GM12878 (cell line): ENCODE data around the gene BRD2. TPM values are rescaled to one million over a fixed set of nuclear protein-coding genes. Genes with fewer than 3 reads are reported as not detected.

Source experiments
- BMI1 ChIP-seq: fragments of 450-650 bp; IDR thresholded peaks from 2 replicates; pipeline ENCODE4 v1.6.1; 2016; ENCODE audit warnings: mild to moderate bottlenecking, moderate library complexity, borderline replicate concordance
- CBX3 ChIP-seq: fragments of 200-600 bp; sonication (generic); IDR thresholded peaks from 2 replicates; pipeline ENCODE4 v1.6.1; 2016; ENCODE audit warnings: low read depth, borderline replicate concordance
- EP300 ChIP-seq, 2 experiments: fragments of 150-350 bp in 1 of 2; IDR thresholded peaks; 2 replicates each; pipeline ENCODE4 v1.6.1; 2011 to 2012; ENCODE audit warnings: low read depth in 2 of 2, low read length in 2 of 2, borderline replicate concordance in 1 of 2, improper control_type of control experiment in 1 of 2, inconsistent platforms in 1 of 2; ENCODE audit not compliant: control insufficient read depth in 1 of 2
- IKZF2 ChIP-seq, 2 experiments: fragments of 450-650 bp; IDR thresholded peaks; 2 replicates each; pipeline ENCODE4 v1.6.1; 2017; ENCODE audit warnings: mild to moderate bottlenecking in 2 of 2, moderate library complexity in 2 of 2
- LARP7 ChIP-seq: fragments of 450-650 bp; IDR thresholded peaks from 2 replicates; pipeline ENCODE4 v1.6.1; 2017; ENCODE audit warnings: mild to moderate bottlenecking
- MTA3 ChIP-seq: IDR thresholded peaks from 2 replicates; pipeline ENCODE4 v1.6.1; 2012; ENCODE audit warnings: low read length, inconsistent platforms, borderline replicate concordance
- NR2C1 ChIP-seq: fragments of 450-650 bp; IDR thresholded peaks from 2 replicates; pipeline ENCODE4 v1.6.1; 2017; ENCODE audit warnings: antibody characterized with exemption, mild to moderate bottlenecking, moderate library complexity
- POU2F2 ChIP-seq: IDR thresholded peaks from 3 replicates; pipeline ENCODE4 v1.6.1; 2011; ENCODE audit warnings: low read depth, mild to moderate bottlenecking, low read length, borderline replicate concordance
- SMC3 ChIP-seq: IDR thresholded peaks from 2 replicates; pipeline ENCODE4 v1.6.1; 2011; ENCODE audit warnings: low read length, improper control_type of control experiment, borderline replicate concordance
- YY1 ChIP-seq: IDR thresholded peaks from 2 replicates; pipeline ENCODE4 v1.6.1; 2011; ENCODE audit warnings: low read depth, mild to moderate bottlenecking, low read length
- ZBED1 ChIP-seq: IDR thresholded peaks from 2 replicates; pipeline ENCODE4 v1.6.1; 2016; ENCODE audit warnings: borderline replicate concordance
- ZNF622 ChIP-seq: fragments of 450-650 bp; IDR thresholded peaks from 2 replicates; pipeline ENCODE4 v1.6.1; 2017; ENCODE audit warnings: mild to moderate bottlenecking, inconsistent platforms
- polyA plus RNA-seq, 11 experiments: library from polyadenylated mRNA; depleted of rRNA in 4 of 11; unstranded in 6 of 11; stranded (reverse) in 5 of 11; fragments of >200 nt; fragmentation: Nextera tagmentation in 4 of 11; fragmentation: Illumina TruSeq in 1 of 11; extraction: Ambion mirVana in 4 of 11; extraction: Trizol in 1 of 11; gene quantifications; 1 replicate in 1 of 11; 2 replicates in 10 of 11; pipeline versions ENCODE4 v1.2.1 to v1.2.3, GENCODE V29; 2011 to 2016; ENCODE audit warnings: inconsistent platforms in 2 of 11, missing spikeins in 2 of 11, low read depth in 1 of 11
- total RNA-seq, 4 experiments: library from RNA; depleted of rRNA in 3 of 4; stranded (reverse); fragments of >200 nt in 3 of 4; fragmentation: Illumina TruSeq in 1 of 4; extraction: Trizol in 1 of 4; gene quantifications; 2 replicates each; pipeline versions ENCODE4 v1.2.1 to v1.2.3, GENCODE V29; 2013 to 2021
- TF ChIP-seq, protein P1 (sequence below): IDR thresholded peaks from 2 replicates; pipeline ENCODE4 v1.6.1; 2012; ENCODE audit warnings: low read depth, low read length, improper control_type of control experiment
- TF ChIP-seq, protein P2 (sequence below): fragments of 450-650 bp; IDR thresholded peaks from 2 replicates; pipeline ENCODE4 v1.6.1; 2018; ENCODE audit warnings: mild to moderate bottlenecking, low read depth, moderate library complexity; ENCODE audit not compliant: partially characterized antibody
- TF ChIP-seq, protein P3 (sequence below): fragments of 450-650 bp; IDR thresholded peaks from 2 replicates; pipeline ENCODE4 v1.6.1; 2017; ENCODE audit warnings: antibody characterized with exemption, mild to moderate bottlenecking, moderate library complexity
- TF ChIP-seq, protein P4 (sequence below): fragments of 450-650 bp; formaldehyde crosslinking; IDR thresholded peaks from 2 replicates; pipeline ENCODE4 v1.4.0; 2020; ENCODE audit warnings: mild to moderate bottlenecking, moderate library complexity

The BRD2 gene
- total and polyA plus RNA-seq, 10 of the 15 experiments (the other 5 are each of a cell fraction or from before 2014, with no cell fraction given) = 32.2 to 239 (median 139) TPM

DNA sequence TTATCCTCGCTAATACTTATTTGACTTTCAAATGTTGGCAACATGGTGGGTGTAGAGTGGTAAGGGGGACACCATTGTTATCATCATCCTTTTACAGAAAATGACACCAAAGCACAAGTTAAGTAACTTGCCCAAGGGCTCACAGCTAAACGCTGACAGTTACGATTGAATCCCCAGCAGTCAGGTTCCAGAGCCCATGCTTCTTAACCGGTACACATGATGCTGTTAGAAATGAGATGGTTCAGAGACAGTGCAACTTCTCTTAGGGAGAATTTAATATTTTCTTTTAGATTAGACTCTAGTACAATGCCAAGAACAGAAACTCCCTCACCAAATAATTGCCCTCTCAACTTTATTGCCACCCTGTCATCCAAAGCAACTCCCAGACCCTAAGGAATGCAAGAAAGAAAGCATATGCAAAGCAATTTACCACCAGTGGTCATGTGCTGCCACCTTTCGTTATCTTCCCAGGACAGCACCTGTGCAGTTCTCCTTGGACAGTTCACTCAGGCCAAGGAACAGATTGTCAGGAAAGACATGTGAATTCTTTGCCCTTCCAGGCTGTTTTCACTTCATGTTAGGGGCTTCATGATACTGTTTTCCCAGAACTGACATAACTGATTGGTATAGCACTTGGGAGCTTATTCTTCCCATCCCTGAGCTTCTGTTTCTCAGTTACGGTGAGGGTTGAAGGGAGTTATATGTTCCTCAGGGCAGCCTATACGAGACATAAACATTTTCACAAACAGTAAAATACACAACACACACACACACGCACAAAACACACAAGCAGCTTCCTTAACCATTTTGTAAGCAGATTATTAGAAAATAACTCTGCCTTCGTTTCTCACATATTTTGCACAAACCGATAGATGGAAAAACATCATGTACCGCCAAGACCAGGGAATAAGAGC, 20.6 kb upstream of the BRD2 start (continued):
- TF ChIP-seq MTA3 = peak; percentile 79; the same call in 1 of the 2 replicates
- peak; percentile 90; the same call in 2 of the 3 replicates for TF ChIP-seq POU2F2
- TF ChIP-seq, protein P1, sequence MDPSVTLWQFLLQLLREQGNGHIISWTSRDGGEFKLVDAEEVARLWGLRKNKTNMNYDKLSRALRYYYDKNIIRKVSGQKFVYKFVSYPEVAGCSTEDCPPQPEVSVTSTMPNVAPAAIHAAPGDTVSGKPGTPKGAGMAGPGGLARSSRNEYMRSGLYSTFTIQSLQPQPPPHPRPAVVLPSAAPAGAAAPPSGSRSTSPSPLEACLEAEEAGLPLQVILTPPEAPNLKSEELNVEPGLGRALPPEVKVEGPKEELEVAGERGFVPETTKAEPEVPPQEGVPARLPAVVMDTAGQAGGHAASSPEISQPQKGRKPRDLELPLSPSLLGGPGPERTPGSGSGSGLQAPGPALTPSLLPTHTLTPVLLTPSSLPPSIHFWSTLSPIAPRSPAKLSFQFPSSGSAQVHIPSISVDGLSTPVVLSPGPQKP = 0 out of 2 replicates have a peak, but pooled peaks have one; percentile 12
- peak; percentile 25 to 49; a peak in 1 of 4 replicates for TF ChIP-seq IKZF2 (IDR thresholded peaks at IDR 0.05)
- TF ChIP-seq BMI1 = 0 out of 2 replicates have a peak, but pooled peaks have one; percentile 10
- peak; percentile 53; the same call in 1 of the 2 replicates for TF ChIP-seq ZBED1
- peak; percentile 85 for TF ChIP-seq SMC3
- no peak for TF ChIP-seq CBX3
- no peak; the same call in 1 of the 2 replicates for TF ChIP-seq YY1
- no peak for TF ChIP-seq ZNF622
- TF ChIP-seq, protein P2, sequence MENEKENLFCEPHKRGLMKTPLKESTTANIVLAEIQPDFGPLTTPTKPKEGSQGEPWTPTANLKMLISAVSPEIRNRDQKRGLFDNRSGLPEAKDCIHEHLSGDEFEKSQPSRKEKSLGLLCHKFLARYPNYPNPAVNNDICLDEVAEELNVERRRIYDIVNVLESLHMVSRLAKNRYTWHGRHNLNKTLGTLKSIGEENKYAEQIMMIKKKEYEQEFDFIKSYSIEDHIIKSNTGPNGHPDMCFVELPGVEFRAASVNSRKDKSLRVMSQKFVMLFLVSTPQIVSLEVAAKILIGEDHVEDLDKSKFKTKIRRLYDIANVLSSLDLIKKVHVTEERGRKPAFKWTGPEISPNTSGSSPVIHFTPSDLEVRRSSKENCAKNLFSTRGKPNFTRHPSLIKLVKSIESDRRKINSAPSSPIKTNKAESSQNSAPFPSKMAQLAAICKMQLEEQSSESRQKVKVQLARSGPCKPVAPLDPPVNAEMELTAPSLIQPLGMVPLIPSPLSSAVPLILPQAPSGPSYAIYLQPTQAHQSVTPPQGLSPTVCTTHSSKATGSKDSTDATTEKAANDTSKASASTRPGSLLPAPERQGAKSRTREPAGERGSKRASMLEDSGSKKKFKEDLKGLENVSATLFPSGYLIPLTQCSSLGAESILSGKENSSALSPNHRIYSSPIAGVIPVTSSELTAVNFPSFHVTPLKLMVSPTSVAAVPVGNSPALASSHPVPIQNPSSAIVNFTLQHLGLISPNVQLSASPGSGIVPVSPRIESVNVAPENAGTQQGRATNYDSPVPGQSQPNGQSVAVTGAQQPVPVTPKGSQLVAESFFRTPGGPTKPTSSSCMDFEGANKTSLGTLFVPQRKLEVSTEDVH = no peak
- TF ChIP-seq, protein P3, sequence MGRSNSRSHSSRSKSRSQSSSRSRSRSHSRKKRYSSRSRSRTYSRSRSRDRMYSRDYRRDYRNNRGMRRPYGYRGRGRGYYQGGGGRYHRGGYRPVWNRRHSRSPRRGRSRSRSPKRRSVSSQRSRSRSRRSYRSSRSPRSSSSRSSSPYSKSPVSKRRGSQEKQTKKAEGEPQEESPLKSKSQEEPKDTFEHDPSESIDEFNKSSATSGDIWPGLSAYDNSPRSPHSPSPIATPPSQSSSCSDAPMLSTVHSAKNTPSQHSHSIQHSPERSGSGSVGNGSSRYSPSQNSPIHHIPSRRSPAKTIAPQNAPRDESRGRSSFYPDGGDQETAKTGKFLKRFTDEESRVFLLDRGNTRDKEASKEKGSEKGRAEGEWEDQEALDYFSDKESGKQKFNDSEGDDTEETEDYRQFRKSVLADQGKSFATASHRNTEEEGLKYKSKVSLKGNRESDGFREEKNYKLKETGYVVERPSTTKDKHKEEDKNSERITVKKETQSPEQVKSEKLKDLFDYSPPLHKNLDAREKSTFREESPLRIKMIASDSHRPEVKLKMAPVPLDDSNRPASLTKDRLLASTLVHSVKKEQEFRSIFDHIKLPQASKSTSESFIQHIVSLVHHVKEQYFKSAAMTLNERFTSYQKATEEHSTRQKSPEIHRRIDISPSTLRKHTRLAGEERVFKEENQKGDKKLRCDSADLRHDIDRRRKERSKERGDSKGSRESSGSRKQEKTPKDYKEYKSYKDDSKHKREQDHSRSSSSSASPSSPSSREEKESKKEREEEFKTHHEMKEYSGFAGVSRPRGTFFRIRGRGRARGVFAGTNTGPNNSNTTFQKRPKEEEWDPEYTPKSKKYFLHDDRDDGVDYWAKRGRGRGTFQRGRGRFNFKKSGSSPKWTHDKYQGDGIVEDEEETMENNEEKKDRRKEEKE = no peak
- no peak for TF ChIP-seq EP300 (IDR thresholded peaks at IDR 0.05; ENCODE audit: borderline replicate concordance in 1 of 2, control insufficient read depth in 1 of 2, low read depth in 2 of 2, low read length in 2 of 2)
- TF ChIP-seq LARP7 = no peak
- TF ChIP-seq, protein P4, sequence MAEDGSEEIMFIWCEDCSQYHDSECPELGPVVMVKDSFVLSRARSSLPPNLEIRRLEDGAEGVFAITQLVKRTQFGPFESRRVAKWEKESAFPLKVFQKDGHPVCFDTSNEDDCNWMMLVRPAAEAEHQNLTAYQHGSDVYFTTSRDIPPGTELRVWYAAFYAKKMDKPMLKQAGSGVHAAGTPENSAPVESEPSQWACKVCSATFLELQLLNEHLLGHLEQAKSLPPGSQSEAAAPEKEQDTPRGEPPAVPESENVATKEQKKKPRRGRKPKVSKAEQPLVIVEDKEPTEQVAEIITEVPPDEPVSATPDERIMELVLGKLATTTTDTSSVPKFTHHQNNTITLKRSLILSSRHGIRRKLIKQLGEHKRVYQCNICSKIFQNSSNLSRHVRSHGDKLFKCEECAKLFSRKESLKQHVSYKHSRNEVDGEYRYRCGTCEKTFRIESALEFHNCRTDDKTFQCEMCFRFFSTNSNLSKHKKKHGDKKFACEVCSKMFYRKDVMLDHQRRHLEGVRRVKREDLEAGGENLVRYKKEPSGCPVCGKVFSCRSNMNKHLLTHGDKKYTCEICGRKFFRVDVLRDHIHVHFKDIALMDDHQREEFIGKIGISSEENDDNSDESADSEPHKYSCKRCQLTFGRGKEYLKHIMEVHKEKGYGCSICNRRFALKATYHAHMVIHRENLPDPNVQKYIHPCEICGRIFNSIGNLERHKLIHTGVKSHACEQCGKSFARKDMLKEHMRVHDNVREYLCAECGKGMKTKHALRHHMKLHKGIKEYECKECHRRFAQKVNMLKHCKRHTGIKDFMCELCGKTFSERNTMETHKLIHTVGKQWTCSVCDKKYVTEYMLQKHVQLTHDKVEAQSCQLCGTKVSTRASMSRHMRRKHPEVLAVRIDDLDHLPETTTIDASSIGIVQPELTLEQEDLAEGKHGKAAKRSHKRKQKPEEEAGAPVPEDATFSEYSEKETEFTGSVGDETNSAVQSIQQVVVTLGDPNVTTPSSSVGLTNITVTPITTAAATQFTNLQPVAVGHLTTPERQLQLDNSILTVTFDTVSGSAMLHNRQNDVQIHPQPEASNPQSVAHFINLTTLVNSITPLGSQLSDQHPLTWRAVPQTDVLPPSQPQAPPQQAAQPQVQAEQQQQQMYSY (CRISPR knock-in tag) = no peak
- TF ChIP-seq NR2C1 = no peak
